Colonic mucosa (tissue), 4 donors: ENCODE data around the gene ZNF57. TPM values are rescaled to one million over a fixed set of nuclear protein-coding genes. Genes with fewer than 3 reads are reported as not detected.
"Not testable (repeated sequence)": the region's sequence is repeated elsewhere in the genome, so short reads cannot be mapped to it uniquely, and the experiment has no call there.

Source experiments
- DNase-seq: peaks from one replicate; pipeline ENCODE4 v3.0.0-alpha.2; 2020
- H3K27ac ChIP-seq: fragments of 200-600 bp; one replicate; pipeline ENCODE4 v1.8.0; 2021
- H3K27me3 ChIP-seq: fragments of 200-600 bp; one replicate; pipeline ENCODE4 v1.8.0; 2021
- H3K36me3 ChIP-seq: fragments of 200-600 bp; one replicate; pipeline ENCODE4 v1.8.0; 2021
- H3K4me1 ChIP-seq: fragments of 200-600 bp; one replicate; pipeline ENCODE4 v1.8.0; 2021; ENCODE audit warnings: mild to moderate bottlenecking
- H3K4me3 ChIP-seq: fragments of 200-600 bp; one replicate; pipeline ENCODE4 v1.8.0; 2021
- H3K9ac ChIP-seq, 2 donors: one replicate each; pipeline ENCODE4 v1.7.0; 2013; ENCODE audit warnings: control low read depth in 2 of 2, low read depth in 2 of 2, low read length in 2 of 2
- H3K9me3 ChIP-seq: fragments of 200-600 bp; one replicate; pipeline ENCODE4 v1.8.0; 2021
- CTCF ChIP-seq: fragments of 200-600 bp; IDR thresholded peaks from one replicate; pipeline ENCODE4 v1.8.0; 2022; ENCODE audit warnings: antibody characterized with exemption, mild to moderate bottlenecking
- intact Hi-C: fragments of 100-400 bp; cut with DNase I; formaldehyde crosslinking; loops from one replicate; pipeline ENCODE4 v1.14.1; 2022
- total RNA-seq, 2 donors: library from RNA; stranded (reverse); fragmentation: NEBNext Ultra II Directional in 1 of 2; extraction: Animal tissue kit (Norgen Biotek cat#: 25700) in 1 of 2; gene quantifications; one replicate each; pipeline ENCODE4 v1.2.1, GENCODE V29; 2021
- donor health status: healthy.
- donor health status: DM: no; HTN: no; CAD: no.
- donor health status: DM: no; HTN: no; CAD: no.

ZNF57 gene
- total RNA-seq, 2 donors from 2014 or later, result 10.9 to 12.4 TPM

GRCh38 chr19:2887391-2887914 lies 13.3 kb upstream of the ZNF57 start:
- H3K4me3 ChIP-seq, result no peak overlapping the region
- H3K27ac ChIP-seq, result no peak overlapping the region

DNA sequence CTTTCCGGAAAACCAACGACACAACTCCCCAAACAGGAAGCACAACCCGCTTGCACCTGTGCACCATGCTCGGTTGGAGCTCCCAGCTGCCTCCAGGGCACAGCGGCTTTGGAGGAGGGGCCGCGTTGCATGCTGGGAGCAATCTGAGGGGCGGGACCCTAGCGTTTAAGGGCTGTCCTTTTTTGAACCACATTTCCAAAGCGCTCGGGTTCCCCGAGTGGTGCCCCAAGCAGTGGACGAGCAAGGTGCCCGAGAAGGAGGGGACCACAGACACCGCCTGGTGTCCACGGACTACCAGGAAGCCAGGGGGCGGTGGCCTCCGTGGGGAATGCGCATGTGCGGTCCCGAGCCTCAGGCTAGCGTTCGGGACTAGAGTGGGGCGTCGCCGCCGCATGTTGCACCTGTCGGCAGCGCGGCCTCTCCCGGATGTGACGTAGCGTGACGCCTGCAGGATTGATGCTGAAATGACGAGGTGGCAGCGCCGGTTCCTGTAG lies 11.9 kb upstream of the ZNF57 start:
- H3K4me1 ChIP-seq, result no peaks in the 10 kb centered on the region
- H3K4me3 ChIP-seq, result no peak overlapping the region
- H3K27me3 ChIP-seq, result no peaks in the 10 kb centered on the region
- H3K36me3 ChIP-seq, result no peaks in the 10 kb centered on the region
- DNase-seq, result no peak
- H3K9me3 ChIP-seq, result no peaks in the 10 kb centered on the region
- intact Hi-C loops, result loop anchor here (5.0 kb wide), 1 partner anchor 54 kb away; the partner anchor contains the start of gene ZNF77
- TF ChIP-seq CTCF, result no peak
- H3K27ac ChIP-seq, result no peak overlapping the region
- no peak overlapping the region for H3K9ac ChIP-seq

More at GRCh38 chr19:2887391-2887914, 13.3 kb upstream of the ZNF57 start:
- intact Hi-C loops, result loop anchor here (5.0 kb wide), 1 partner anchor 55 kb away; the partner anchor contains the start of gene ZNF77
- Histone ChIP-seq H3K9me3 (no peaks in the 10 kb centered on the region), H3K9ac (no peak overlapping the region), H3K4me1 (no peaks in the 10 kb centered on the region), H3K36me3 (no peaks in the 10 kb centered on the region), H3K27me3 (no peaks in the 10 kb centered on the region)
- DNase-seq, result no peak
- TF ChIP-seq CTCF, result peak; percentile 62

DNA sequence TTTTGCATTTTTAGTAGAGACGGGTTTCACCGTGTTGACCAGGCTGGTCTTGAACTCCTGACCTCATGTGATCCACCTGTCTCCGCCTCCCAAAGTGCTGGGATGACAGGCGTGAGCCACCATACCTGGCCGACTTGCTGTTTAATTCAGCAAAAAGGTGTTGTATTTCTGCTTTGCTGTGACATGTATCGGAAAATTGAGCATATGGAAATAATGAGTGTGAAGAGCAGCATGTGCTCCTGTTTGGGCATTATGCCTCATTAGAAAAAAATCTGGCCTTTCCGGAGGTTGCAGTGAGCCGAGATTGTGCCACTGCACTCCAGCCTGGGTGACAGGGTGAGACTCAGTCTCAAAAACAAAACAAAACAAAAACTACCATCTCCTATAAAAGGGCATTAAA lies 10.2 kb upstream of the ZNF57 start:
- H3K27ac ChIP-seq, intact Hi-C loops, H3K4me1 ChIP-seq, H3K27me3 ChIP-seq, H3K36me3 ChIP-seq, H3K4me3 ChIP-seq, H3K9ac ChIP-seq, H3K9me3 ChIP-seq, DNase-seq: not testable (repeated sequence)

- intact Hi-C loops, result no loop called here
Measured at GRCh38 chr19:2896694-2897093, 4.0 kb upstream of the ZNF57 start.

DNA sequence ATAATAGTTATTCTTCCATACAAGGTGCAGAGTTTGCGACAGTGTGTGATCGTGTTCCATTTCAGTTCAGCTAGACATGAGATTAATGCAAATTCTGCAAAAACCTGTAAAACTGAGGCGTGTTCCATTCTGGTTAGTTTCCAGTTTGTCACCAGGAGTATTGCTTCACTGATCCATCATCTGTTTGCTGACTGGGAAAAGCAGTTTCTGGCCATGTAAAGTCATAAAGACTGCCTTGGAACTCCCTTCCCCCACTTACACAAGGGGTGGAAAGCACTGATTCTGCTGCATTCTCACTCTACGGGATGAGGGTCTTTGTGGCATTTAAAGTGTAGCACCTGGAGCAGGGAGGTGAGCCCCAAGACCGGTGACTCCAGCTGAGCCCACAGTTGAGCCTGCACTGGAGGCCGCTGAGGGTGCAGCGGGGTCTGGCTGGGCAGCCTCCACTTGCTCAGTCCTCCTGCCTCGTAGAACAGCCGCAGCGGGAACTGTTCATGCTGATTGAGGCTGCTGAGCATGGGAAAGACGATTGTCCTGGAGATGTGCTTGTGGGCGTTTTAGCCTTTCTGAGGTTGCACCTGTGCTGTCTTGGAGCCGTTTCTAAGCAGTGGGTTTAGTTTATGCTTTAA lies 2.0 kb downstream of the ZNF57 start:
- no peaks in the 10 kb centered on the region for H3K27me3 ChIP-seq
- no peaks in the 10 kb centered on the region for H3K36me3 ChIP-seq
- H3K9me3 ChIP-seq, result no peaks in the 10 kb centered on the region
- intact Hi-C loops, result no loop called here
- no peak for DNase-seq
- no peak for TF ChIP-seq CTCF
- H3K9ac ChIP-seq, result peak overlapping the region in 1 of 2 donors; percentile 58
- no peaks in the 10 kb centered on the region for H3K4me1 ChIP-seq
- H3K27ac ChIP-seq, result peak overlapping the region; percentile 37
- no peak overlapping the region for H3K4me3 ChIP-seq

More at GRCh38 chr19:2896694-2897093, 4.0 kb upstream of the ZNF57 start:
- Histone ChIP-seq H3K27ac (no peak overlapping the region), H3K27me3 (no peaks in the 10 kb centered on the region), H3K9ac (no peak overlapping the region), H3K9me3 (no peaks in the 10 kb centered on the region), H3K4me1 (no peaks in the 10 kb centered on the region), H3K36me3 (no peaks in the 10 kb centered on the region), H3K4me3 (no peak overlapping the region)
- TF ChIP-seq CTCF, result no peak
- DNase-seq, result no peak

- H3K4me1 ChIP-seq, H3K27ac ChIP-seq, H3K9me3 ChIP-seq, H3K9ac ChIP-seq, intact Hi-C loops, DNase-seq, H3K36me3 ChIP-seq, H3K4me3 ChIP-seq, H3K27me3 ChIP-seq: not testable (repeated sequence)
Measured at GRCh38 chr19:2903326-2903725, 2.6 kb downstream of the ZNF57 start.
